IPS-20b (cell line): ENCODE data around the gene MIER2.

Source experiments
- H3K27ac ChIP-seq: one replicate; pipeline ENCODE4 v1.5.1; 2013; ENCODE audit warnings: low read length
- H3K27me3 ChIP-seq: 2 replicates; pipeline ENCODE4 v1.6.1; 2013; ENCODE audit warnings: mild to moderate bottlenecking, low read length, inconsistent platforms; ENCODE audit not compliant: insufficient read depth
- H3K36me3 ChIP-seq: 2 replicates; pipeline ENCODE4 v1.6.1; 2013; ENCODE audit warnings: low read depth, mild to moderate bottlenecking, inconsistent platforms, low read length, moderate library complexity; ENCODE audit not compliant: insufficient read depth
- H3K4me1 ChIP-seq: 2 replicates; pipeline ENCODE4 v1.6.1; 2013; ENCODE audit warnings: mild to moderate bottlenecking, control low read depth, inconsistent platforms, low read length, moderate library complexity; ENCODE audit not compliant: insufficient read depth
- H3K4me3 ChIP-seq: 2 replicates; pipeline ENCODE4 v1.5.1; 2013; ENCODE audit warnings: mild to moderate bottlenecking, low read length, inconsistent platforms
- H3K9ac ChIP-seq: 2 replicates; pipeline ENCODE4 v1.6.1; 2013; ENCODE audit warnings: low read depth, mild to moderate bottlenecking, inconsistent platforms, low read length, moderate library complexity
- H3K9me3 ChIP-seq: 2 replicates; pipeline ENCODE4 v1.6.1; 2013; ENCODE audit warnings: mild to moderate bottlenecking, low read depth, low read length, inconsistent platforms; ENCODE audit not compliant: insufficient read depth

The MIER2 gene

DNA sequence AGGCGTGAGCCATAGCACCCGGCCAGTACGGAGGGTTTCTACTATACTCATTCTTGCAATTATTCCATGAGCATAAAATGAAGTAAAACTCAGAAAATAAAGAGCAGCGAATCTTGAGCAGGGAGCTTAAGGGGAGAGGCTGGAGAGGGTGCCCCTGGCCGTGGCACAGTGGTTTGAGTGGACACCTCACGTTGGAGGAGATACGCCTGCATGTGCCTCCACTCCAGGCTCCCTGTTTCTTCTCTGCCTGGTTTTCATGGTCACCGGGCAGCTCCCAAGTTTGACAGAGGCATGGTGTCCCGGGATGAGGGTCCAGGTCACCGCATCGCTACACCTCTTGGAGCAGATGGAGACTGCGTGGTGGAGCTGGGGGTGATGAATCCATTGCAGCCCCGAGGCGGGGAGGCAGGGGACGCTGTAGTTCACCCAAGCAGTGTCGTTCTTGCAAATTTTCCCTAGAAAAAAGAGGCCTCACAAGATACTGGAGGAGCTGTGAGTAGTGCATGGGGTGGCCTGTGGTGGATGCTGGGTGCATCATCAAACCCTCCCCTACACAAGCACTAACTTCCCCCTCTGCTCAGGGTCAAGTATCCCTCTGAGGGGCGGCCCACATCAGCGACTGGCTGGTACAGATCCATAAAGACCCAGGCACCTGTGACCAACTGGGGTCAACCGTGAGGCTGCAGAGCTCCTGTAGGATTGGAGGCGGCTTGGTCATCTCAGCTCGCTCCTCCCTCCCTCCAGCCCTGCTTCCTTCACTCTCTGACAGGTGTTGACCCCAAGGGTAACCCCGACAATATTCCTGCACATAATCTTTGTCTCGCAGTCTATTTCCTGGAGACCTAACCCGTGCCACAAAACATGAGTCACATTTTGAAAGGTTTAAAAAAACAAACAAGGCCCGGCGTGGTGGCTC, 3.6 kb upstream of the MIER2 start:
- Histone ChIP-seq H3K4me3 (no peak overlapping the region), H3K27me3 (peaks cover 13% of the 10 kb centered on the region), H3K9me3 (no peaks in the 10 kb centered on the region), H3K9ac (no peak overlapping the region), H3K27ac (no peak overlapping the region), H3K36me3 (peaks cover 4% of the 10 kb centered on the region), H3K4me1 (peaks cover 5% of the 10 kb centered on the region)

DNA sequence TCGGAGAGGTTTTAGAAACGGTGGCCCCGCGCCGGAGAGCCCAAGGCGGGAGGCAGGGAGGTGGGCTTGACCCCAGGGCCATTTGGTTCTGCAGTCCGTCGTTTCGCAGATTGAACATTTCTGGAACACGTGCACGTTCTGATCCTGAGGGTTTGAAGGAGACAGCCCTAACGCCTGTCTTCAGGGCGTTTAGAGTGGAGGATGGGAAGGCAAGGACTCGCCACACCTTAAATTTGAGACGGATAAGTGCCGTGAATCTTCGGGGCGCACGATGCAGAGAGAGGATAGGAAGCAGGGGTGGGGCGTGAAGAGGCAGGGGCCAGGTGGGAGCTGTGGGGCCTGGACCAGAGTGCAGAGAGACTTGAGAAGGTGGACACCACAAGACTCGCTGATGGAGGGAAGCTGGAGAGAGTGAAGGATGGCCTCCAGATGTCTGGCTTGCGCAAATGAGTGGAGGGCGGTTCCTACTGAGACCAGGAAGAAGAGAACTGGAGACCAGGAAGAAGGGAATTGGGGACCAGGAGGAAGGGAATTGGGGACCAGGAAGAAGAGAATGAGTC, 804 bp upstream of the MIER2 start:
- H3K9me3 ChIP-seq: no peaks in the 10 kb centered on the region
- peaks cover 10% of the 10 kb centered on the region for H3K4me1 ChIP-seq
- H3K4me3 ChIP-seq: peak overlapping the region; percentile 83; the same call in 1 of the 2 replicates
- H3K36me3 ChIP-seq: peaks cover 13% of the 10 kb centered on the region
- H3K27ac ChIP-seq: no peak overlapping the region
- H3K27me3 ChIP-seq: peaks cover 13% of the 10 kb centered on the region
- H3K9ac ChIP-seq: peak overlapping the region; percentile 81; the same call in 1 of the 2 replicates

- Histone ChIP-seq H3K27ac (no peak overlapping the region), H3K27me3 (peaks cover 13% of the 10 kb centered on the region), H3K36me3 (peaks cover 22% of the 10 kb centered on the region), H3K4me1 (peaks cover 10% of the 10 kb centered on the region), H3K9me3 (no peaks in the 10 kb centered on the region), H3K4me3 (peak overlapping the region; percentile 83), H3K9ac (peak overlapping the region; percentile 74; the same call in 1 of the 2 replicates)
These were observed 513 bp downstream of the MIER2 start for GRCh38 chr19:343941-344624.

- Histone ChIP-seq H3K36me3 (peaks cover 22% of the 10 kb centered on the region), H3K9me3 (no peaks in the 10 kb centered on the region), H3K9ac (peak overlapping the region; percentile 74; the same call in 1 of the 2 replicates), H3K4me3 (peak overlapping the region; percentile 83), H3K4me1 (peaks cover 10% of the 10 kb centered on the region), H3K27ac (no peak overlapping the region), H3K27me3 (peaks cover 13% of the 10 kb centered on the region)
These were observed 1.1 kb downstream of the MIER2 start for GRCh38 chr19:343451-343931.

- H3K27ac ChIP-seq: no peak overlapping the region
- peak overlapping the region; percentile 83 for H3K4me3 ChIP-seq
- peaks cover 10% of the 10 kb centered on the region for H3K4me1 ChIP-seq
- no peaks in the 10 kb centered on the region for H3K9me3 ChIP-seq
- H3K9ac ChIP-seq: peak overlapping the region; percentile 74; the same call in 1 of the 2 replicates
- H3K27me3 ChIP-seq: peaks cover 13% of the 10 kb centered on the region
- peaks cover 22% of the 10 kb centered on the region for H3K36me3 ChIP-seq
These were observed 1.7 kb downstream of the MIER2 start for GRCh38 chr19:342801-343421.

GRCh38 chr19:342128-342455, 2.5 kb downstream of the MIER2 start:
- Histone ChIP-seq H3K27me3 (peaks cover 13% of the 10 kb centered on the region), H3K4me1 (peaks cover 10% of the 10 kb centered on the region), H3K27ac (no peak overlapping the region), H3K9ac (no peak overlapping the region; the same call in 1 of the 2 replicates), H3K4me3 (peak overlapping the region; percentile 83; the same call in 1 of the 2 replicates), H3K9me3 (no peaks in the 10 kb centered on the region), H3K36me3 (peaks cover 22% of the 10 kb centered on the region)

- no peak overlapping the region for H3K27ac ChIP-seq
- peak overlapping the region; percentile 83 for H3K4me3 ChIP-seq
- peaks cover 22% of the 10 kb centered on the region for H3K36me3 ChIP-seq
- H3K9ac ChIP-seq: no peak overlapping the region; the same call in 1 of the 2 replicates
- peaks cover 13% of the 10 kb centered on the region for H3K27me3 ChIP-seq
- no peaks in the 10 kb centered on the region for H3K9me3 ChIP-seq
- peaks cover 10% of the 10 kb centered on the region for H3K4me1 ChIP-seq
These were observed 3.0 kb downstream of the MIER2 start for GRCh38 chr19:341386-342127.

DNA sequence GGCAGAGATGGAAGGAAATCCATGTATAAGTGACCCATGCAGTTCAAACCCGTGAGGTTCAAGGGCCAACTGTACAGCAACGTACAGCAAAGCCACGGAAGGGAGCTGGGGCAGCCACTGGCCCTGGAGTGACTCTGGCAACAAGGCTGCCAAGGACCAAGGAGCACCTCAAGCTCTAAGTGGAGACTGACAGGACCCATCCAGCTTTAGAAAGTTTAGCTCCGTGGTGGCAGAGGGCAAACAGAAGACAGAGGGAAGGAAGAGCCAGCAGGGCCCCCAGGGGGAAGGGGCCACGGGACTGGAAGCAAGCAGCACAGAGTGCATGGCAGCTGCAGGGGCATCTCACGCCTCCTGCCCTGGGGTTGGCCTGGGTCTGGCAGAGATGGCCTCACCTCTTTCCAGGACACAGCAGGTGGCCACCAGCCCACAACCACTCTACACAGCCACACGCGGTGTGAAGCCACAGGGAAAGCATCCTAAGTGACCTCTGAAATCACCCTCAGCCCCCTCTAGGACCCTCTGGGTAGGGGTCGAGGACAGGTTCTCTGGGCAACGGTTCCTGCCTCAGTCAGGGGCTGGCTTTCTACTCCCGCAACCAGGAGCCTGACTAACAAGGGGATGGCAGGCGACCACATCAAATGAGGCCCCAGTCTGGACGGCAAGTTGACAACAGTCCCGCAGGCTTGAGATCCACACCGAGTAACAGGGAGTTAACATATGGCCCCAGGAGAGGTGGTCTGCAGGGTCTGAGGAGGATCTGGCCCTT, 3.8 kb downstream of the MIER2 start:
- Histone ChIP-seq H3K9me3 (no peaks in the 10 kb centered on the region), H3K36me3 (peaks cover 22% of the 10 kb centered on the region), H3K4me3 (no peak overlapping the region), H3K9ac (no peak overlapping the region), H3K27ac (no peak overlapping the region), H3K4me1 (peaks cover 10% of the 10 kb centered on the region), H3K27me3 (peaks cover 9% of the 10 kb centered on the region)

GRCh38 chr19:339262-339887, 5.2 kb downstream of the MIER2 start:
- no peak overlapping the region for H3K4me3 ChIP-seq
- peaks cover 10% of the 10 kb centered on the region for H3K4me1 ChIP-seq
- H3K36me3 ChIP-seq: peaks cover 30% of the 10 kb centered on the region
- H3K27ac ChIP-seq: no peak overlapping the region
- no peaks in the 10 kb centered on the region for H3K27me3 ChIP-seq
- no peak overlapping the region for H3K9ac ChIP-seq
- no peaks in the 10 kb centered on the region for H3K9me3 ChIP-seq

DNA sequence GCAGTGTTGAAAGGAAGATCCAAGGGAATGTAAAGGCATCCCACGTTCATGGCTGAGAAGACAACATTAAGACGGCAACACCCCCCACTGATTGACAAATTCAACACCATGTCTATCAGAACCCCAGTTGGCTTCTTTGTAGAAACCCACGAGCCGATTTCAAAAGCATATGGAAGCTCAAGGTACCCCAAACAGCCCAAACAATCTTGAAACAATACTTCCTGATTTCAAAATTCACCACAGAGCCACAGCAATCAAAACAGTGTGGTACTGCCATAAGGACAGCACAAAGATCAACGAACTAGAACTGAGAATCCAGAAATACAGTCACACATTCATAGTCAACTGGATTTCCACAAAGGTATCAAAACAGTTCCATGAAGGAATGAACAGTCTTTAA, 6.2 kb downstream of the MIER2 start:
- Histone ChIP-seq H3K27me3 (no peaks in the 10 kb centered on the region), H3K9me3 (no peaks in the 10 kb centered on the region), H3K36me3 (peaks cover 34% of the 10 kb centered on the region)

More for the DNA sequence above, 6.2 kb downstream of the MIER2 start:
- Histone ChIP-seq H3K9ac (no peak overlapping the region), H3K4me1 (peaks cover 8% of the 10 kb centered on the region), H3K27ac (no peak overlapping the region), H3K4me3 (no peak overlapping the region)
